Keratinocyte (primary cell): ENCODE measurements around the gene PACS2.

Experiments used
- EZH2 ChIP-seq: IDR thresholded peaks from one replicate; pipeline ENCODE4 v1.6.1; 2012; ENCODE audit warnings: inconsistent platforms, mild to moderate bottlenecking, low read length, moderate library complexity
- TF ChIP-seq, protein P1 (sequence below), 3 experiments: IDR thresholded peaks in 1 of 3; conservative IDR thresholded peaks in 1 of 3; optimal IDR thresholded peaks in 1 of 3; 2 replicates in 2 of 3; 3 replicates in 1 of 3; pipeline versions ENCODE3 to v1.5.1; 2011; ENCODE audit warnings: low read length in 3 of 3, mild to moderate bottlenecking in 3 of 3, moderate library complexity in 2 of 3, control low read depth in 1 of 3, inconsistent platforms in 1 of 3; ENCODE audit not compliant: insufficient read depth in 2 of 3; ENCODE audit errors: extremely low read depth in 1 of 3

DNA sequence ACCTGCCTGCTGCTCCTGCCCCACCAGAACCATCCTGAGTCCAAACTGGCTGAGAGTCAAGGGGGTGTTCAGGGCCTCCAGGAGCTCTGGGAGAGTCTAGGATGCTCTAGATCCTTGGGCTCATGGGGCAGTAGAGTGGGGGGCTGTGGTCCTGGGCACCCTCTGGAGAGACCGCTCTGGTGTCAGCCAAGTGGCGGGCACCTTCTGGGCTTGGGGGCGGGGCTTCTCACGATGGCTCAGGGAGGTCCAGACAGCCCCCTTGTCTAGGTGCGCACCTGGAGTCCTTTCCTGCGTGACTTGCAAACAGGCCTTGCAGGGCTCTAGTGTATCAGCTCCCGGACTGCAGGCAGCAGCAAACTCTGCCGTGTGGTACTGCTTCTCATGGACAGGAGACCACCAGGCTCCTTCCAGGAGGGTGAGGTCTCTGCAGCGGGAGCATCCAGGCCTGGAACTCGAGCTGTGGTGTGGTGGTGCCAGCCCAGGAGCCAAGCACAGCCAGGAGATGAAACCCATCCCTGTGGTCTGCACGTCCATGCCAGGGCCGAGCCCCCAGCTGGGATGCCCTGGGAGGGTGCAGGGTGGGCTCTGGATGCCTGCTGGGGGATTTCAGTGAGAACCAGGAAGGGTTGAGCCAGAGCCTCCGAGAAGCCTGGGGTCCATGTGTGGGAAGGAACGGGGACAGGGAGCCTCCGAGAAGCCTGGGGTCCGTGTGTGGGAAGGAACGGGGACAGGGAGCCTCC is 15.0 kb downstream of the PACS2 start:
- TF ChIP-seq, protein P1, sequence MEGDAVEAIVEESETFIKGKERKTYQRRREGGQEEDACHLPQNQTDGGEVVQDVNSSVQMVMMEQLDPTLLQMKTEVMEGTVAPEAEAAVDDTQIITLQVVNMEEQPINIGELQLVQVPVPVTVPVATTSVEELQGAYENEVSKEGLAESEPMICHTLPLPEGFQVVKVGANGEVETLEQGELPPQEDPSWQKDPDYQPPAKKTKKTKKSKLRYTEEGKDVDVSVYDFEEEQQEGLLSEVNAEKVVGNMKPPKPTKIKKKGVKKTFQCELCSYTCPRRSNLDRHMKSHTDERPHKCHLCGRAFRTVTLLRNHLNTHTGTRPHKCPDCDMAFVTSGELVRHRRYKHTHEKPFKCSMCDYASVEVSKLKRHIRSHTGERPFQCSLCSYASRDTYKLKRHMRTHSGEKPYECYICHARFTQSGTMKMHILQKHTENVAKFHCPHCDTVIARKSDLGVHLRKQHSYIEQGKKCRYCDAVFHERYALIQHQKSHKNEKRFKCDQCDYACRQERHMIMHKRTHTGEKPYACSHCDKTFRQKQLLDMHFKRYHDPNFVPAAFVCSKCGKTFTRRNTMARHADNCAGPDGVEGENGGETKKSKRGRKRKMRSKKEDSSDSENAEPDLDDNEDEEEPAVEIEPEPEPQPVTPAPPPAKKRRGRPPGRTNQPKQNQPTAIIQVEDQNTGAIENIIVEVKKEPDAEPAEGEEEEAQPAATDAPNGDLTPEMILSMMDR (optimal IDR thresholded peaks at IDR 0.05 in 1 of 3, IDR thresholded peaks at IDR 0.05 in 1 of 3, conservative IDR thresholded peaks at IDR 0.05 in 1 of 3; ENCODE audit: extremely low read depth in 1 of 3, insufficient read depth in 2 of 3, low read length in 3 of 3), result no peak
- no peak for TF ChIP-seq EZH2
